COLO668 (cell line): ENCODE data around the gene COQ10A.

Source experiments
- DNase-seq: peaks from one replicate; lab custom pipeline; 2025; ENCODE audit not compliant: unreplicated experiment; lab: John Stamatoyannopoulos, UW

Gene COQ10A

GRCh38 chr12:56311003-56311402 lies 44.3 kb downstream of the COQ10A start:
- DNase-seq: no peak

- peak; percentile 27 for DNase-seq
These were observed 48.5 kb downstream of the COQ10A start for GRCh38 chr12:56315249-56315621.

DNA sequence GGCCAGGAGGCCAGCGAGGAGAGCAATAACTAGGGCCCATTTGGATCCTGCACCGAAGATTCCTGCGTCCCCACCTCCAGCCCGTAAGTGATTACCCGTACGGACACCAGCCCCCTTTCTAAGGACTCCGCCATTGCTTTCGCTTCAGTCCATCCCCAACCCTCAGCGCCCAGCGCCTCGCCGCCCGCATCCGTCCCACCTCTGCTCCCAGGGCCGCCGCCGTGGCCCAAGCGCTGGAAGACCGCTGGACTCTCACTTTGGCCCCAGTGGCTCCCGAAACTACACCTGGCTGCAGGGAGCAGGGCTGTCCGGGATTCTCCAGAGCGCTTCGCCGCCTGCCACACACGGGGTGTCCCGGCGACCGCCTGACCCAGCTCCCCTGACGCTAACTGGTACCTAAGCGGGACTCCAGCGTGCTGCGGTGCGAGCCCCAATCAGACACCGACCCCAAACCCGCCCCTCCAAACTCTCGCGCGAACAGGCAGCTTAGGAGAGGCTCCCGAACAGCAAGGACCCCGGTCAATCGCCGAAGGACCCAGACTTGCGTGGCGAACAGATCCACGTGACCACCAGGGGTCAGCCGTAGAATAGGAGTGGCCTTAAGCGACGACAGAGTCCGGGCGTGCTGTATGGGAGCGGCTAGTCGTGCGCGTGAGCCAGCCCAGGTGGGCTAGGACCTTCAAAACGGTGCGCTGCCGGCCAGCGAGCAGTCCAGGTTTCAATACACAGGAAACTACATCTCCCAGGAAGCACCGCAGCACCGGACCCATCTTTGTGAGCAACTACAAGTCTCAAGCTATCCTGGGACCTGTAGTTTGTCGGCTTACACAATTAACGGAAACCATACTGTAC lies 49.1 kb downstream of the COQ10A start, which contains the start of gene CNPY2:
TSS of gene CNPY2 (minus strand) at position 367 of the 852 bp plus-strand sequence. CDS start 771 bp downstream, outside the sequence.
- peak; percentile 93 for DNase-seq

DNA sequence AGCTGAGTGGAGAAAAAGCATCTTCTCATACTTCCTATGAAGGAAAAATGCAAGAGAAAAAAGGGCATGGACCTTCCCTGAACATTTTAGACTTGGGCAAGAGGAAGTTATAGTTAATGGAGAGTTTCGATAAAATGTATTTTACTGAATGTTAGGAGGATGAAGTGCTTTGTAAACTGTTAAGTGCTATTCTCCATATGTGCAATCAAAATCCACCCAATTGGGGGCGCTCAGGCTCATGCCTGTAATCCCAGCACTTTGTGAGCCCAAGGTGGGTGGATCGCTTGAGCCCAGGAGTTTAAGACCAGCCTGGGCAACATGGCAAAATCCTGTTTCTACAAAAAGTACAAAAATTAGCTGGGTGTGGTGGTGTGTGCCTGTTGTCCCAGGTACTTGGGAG lies 50.9 kb downstream of the COQ10A start:
- DNase-seq: no peak
